Measurements from ENCODE around the gene C19orf25.

The C19orf25 gene

DNA sequence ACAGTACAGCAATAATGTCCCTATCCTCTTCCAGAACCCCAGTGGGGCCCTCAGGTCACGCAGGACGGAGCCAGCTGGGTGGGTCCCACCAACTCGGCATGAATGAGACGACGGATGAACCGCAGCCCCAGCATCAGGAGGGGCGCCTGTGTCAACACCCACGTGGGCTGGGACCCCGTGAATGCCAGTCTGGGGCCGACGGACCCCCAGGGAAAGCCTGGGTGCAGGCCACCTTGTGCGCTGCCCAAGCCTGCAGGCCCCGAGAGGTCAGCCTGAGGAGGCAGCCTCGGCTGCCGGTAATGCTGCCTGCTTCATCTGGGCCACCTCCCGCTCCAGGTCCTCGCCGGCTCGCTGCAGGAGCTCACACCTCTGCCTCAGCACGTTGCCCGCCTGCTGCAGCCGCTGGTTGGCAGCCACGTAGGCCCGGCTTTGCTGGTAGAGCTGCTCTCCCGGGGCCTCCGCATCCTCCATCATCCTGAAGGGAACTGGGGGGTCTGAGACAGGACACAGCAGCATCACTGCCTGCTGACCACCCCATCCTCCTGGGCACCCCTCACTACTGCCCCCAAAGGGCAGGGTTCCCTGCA is 4.2 kb downstream of the C19orf25 start:
- FAIRE-seq, result no peak

DNA sequence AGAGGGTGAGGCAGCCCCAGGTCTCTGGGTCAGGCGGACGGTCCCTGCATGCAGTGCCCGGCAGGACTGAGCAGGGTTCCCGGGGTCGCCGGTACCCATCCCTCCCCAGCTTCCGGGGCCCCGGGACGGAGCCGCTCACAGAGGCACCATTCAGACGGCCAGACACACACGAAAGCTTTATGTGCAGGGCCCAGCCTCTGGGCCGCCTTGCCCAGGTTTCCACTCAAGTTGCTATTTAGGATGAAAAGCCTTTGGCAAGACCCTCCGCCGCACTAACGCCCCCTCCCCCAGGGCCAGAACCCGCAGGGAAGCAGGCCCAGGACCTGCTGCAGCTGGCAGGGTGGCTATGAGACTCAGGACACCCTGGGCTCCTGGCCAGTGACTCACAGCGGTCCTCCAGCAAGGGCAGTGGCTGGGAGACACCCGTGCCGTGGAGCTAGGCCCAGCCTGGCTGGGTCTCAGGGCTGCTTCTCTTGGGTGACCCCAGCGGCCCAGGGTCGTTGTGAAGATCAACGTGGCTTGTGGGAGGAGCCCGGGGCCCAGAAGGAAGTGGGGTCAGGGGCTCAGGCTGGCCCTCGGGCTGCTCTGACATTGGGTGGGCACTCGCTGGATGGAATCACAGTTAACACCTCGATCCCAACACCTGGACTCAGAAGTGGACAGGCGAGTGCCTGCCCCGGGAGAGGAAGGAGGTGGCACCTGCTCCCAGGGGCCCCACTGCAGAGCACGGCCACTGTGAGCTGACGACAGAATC is 4.8 kb downstream of the C19orf25 start:
- no peak for FAIRE-seq

DNA sequence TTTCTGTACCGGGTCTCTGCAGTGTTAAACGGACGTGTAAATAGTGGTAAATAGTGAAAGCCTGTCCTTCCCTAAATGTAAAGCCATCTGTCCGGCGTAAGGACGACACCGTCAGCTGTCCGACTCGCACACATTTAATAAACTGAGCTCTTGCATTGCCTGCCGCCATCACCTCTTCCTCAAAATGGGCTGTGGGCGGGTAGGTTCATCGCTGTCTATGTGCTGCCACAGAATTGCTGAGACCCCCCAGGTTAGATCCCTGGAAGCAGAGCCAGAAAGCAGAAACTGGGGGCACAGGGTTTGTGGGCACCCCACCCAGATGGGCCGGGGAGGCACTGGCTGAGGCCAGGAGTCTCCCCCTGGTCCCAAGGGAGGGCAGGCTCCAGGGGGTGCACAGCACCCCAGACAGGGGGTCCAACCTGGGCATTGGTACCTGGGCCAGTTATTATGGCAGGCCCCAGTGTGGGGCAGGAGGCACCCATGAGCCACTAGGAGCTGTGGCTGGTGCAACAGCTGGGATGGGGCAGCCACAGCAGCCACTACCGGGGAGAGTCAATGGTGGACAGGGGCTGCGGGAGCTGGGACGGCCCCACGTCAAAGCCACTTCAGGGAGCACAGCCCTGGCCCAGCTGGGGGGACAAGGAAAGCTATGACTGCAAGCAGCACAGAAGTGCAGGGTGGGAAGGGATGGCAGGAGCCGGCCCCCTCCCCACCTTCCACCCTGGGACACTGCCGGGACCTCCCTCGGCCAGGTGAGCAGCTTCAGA is 5.7 kb downstream of the C19orf25 start:
- no peak for FAIRE-seq

DNA sequence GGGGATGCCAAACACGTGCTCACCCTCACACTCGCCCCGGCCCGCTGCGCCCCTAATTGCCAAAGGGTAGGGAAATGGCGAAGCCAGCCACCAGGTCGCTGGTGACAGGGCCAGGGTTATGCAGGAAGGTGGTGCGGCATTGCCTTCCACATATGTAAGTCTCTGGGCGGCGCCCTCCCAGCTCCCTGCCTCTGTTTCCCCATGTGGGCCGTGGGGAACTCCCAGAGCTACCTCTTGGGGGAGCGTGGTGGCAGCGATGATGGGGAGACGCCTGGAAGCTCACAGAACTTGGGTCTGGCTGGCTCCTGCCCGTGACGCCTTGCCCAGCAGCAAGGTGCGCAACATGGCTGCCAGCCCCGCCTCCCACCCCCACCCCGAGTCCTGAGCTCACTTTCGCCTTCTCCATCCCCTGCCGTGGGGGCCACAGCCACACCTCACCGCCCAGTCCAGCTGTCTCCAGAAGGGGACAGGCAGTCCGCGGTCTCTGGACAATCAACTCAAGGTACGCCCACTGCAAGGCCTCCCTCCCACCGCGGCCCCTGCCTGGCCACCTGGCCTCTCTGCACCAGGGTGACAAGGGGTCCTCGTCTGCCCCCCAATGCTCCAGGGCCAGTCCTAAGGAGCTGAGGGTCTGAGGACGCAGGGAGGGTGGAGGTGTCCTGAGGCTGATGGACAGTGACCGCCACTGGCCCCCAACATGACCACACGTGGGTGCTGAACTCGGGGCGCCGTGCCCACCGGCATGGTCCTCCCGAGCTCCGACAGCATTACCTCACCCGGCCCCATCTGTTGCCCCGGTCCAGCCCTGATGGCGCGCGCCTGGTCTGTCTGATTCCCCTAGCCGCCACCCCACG is 6.6 kb downstream of the C19orf25 start:
- no peak for FAIRE-seq

DNA sequence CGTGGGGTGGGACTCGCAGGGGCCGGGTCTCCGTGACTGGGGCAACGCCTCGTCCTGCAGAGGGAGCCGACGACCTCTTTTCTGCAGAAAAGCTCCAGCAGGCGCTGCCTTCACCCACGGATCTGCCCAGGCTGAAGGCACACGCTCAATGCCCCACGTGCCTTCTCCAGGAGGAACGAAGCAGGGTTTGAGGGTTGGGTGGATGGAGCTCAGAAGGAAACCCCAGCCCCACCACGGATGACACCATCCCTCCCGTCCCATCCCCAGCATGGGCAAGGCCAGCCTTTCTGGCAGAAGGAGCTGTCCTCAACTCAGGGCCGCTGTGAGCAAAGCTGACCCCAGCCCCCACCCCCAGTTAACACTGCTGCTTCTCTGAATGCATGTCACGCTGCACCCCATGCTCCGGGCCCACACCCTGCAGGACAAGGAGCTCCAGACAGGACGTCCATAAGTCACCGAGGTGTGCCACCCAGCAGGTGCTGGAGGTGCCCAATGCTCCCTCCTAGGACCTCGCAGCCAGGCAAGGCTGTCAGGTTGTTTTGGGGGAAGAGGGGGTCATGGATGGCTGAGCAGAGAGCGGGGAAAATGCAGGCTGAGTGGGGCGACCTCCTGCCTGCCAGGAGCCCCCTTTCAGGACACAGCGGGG is 7.4 kb downstream of the C19orf25 start:
- FAIRE-seq, result no peak

DNA sequence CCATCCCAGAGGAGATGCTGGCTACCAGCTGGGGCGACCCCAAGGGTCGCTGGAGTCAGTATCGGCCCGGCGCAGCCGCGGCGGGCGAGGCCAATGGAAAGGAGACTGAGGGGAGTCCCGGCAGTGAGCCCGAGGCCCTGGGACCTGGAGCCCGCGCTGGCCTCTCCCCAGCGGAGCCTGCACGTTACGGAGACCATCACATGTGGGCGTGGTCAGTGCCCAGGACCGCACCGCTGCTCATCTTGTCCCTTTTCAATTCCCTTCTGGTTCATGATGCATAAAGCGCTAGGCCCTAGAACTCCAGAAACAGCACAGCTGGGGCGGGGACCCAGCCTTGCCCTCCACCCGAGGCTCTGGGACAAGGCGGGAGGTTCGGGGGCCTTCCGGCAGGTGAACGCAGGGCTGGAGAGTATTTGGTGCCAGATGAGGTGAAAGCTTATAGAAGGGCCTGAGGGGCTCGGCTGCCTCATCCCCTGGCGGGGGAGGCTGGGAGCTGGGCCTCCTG is 8.0 kb downstream of the C19orf25 start:
- no peak for FAIRE-seq

DNA sequence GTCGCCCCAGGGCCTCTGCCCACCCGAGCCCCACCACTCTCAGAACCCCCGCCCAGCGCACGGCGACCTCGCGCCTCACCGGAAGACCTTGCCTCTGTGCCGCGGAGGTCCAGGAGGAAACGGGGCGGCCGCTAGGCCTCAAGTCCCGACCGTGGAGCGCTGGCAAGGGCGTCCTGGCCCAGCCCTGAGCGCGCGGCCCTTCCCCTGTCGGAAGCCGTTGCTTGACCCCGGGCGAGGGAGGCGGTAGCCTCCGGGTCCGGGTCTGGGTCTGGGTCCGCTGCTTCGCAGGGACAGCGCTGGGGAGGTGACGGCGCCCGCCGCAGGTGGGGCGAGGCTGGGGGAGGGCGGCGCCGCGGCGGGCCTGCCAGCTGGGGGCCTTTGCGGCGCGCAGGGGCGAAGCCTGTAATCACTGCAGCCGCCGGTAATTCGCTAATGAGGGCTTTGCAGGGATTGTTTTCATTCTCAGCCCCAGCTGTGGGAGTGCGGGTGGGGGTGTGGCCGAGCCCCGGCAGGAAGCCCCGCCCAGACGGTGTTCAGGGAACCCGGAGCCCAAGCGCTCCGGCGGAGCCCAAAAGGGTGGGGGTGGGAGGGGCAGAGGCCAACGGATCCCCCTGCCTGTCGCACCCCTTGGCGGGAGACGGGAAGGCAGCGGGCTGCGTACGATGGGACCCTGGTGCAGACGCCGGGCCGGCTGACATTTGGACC is 8.6 kb downstream of the C19orf25 start:
- FAIRE-seq, result no peak

DNA sequence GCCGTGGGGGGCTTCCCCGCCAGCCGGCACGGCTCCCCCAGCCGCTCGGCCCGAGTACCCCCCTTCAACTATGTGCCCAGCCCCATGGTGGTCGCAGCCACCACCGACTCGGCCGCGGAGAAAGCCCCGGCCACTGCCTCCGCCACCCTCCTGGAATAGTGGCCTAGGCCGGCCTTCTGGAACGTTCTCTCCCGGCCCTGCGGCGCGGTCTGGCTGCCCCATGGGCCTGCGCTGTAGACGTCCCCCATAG is 9.0 kb downstream of the C19orf25 start:
- no peak for FAIRE-seq

DNA sequence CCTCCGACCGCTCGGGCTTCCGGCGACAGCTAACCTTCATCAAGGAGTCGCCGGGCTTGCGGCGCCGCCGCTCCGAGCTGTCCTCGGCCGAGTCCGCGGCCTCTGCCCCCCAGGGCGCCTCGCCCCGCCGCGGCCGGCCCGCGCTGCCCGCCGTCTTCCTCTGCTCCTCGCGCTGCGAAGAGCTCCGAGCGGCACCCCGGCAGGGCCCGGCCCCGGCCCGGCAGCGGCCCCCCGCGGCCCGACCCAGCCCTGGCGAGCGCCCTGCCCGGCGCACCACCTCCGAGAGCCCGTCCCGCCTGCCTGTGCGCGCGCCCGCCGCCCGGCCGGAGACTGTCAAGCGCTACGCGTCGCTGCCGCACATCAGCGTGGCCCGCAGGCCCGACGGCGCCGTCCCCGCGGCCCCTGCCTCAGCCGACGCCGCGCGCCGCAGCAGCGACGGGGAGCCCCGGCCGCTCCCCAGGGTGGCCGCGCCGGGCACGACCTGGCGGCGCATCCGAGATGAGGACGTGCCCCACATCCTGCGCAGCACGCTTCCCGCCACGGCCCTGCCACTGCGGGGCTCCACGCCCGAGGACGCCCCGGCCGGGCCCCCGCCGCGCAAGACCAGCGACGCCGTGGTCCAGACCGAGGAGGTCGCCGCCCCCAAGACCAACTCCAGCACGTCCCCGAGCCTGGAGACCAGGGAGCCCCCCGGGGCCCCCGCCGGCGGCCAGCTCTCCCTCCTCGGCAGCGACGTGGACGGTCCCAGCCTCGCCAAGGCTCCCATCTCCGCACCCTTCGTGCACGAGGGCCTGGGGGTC is 9.6 kb downstream of the C19orf25 start:
- FAIRE-seq, result no peak

DNA sequence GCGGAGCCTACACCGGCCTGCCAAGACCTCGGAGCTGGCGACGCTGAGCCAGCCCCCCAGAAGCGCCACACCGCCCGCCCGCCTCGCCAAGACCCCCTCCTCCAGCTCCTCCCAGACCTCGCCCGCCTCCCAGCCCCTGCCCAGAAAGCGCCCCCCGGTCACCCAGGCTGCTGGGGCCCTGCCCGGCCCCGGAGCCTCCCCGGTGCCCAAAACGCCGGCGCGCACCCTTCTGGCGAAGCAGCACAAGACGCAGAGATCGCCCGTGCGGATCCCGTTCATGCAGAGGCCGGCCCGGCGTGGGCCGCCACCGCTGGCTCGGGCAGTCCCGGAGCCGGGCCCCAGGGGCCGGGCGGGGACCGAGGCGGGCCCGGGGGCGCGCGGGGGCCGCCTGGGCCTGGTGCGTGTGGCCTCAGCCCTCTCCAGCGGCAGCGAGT is 10.2 kb downstream of the C19orf25 start:
- no peak for FAIRE-seq

DNA sequence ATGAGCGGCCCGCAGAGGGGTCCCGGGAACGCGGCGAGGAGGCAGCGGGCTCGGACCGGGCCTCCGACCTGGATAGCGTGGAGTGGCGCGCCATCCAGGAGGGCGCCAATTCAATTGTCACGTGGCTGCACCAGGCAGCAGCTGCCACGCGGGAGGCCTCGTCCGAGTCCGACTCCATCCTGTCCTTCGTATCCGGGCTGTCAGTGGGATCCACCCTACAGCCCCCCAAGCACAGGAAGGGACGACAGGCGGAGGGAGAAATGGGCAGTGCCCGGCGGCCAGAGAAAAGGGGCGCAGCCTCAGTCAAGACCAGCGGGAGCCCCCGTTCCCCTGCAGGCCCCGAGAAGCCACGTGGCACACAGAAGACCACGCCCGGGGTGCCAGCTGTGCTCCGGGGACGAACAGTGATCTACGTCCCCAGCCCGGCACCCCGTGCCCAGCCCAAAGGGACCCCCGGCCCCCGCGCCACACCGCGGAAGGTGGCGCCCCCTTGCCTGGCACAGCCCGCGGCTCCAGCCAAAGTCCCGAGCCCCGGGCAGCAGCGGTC is 10.7 kb downstream of the C19orf25 start:
- no peak for FAIRE-seq

DNA sequence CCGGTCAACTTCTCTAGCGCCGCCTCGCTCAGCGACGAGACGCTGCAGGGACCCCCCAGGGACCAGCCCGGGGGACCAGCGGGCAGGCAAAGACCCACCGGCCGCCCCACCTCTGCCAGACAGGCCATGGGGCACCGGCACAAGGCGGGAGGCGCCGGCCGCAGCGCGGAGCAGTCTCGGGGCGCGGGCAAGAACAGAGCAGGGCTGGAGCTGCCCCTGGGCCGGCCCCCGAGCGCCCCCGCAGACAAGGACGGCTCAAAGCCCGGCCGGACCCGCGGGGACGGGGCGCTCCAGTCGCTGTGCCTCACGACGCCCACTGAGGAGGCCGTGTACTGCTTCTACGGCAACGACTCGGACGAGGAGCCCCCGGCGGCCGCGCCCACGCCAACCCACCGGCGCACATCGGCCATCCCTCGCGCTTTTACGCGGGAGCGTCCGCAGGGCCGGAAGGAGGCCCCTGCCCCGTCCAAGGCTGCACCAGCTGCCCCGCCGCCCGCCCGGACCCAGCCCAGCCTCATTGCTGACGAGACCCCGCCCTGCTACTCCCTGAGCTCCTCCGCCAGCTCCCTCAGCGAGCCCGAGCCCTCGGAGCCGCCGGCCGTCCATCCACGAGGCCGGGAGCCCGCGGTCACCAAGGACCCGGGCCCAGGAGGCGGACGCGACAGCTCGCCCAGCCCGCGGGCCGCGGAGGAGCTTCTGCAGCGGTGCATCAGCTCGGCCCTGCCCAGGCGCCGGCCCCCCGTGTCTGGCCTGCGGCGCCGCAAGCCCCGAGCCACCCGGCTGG is 11.3 kb downstream of the C19orf25 start:
- FAIRE-seq, result no peak

DNA sequence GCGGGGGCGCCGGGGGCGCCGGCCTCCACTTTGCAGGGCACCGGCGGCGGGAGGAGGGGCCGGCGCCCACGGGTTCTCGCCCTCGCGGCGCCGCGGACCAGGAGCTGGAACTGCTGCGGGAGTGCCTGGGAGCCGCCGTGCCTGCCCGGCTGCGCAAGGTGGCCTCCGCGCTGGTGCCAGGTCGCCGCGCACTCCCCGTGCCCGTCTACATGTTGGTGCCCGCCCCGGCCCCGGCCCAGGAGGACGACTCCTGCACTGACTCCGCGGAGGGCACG is 11.9 kb downstream of the C19orf25 start:
- FAIRE-seq, result no peak

DNA sequence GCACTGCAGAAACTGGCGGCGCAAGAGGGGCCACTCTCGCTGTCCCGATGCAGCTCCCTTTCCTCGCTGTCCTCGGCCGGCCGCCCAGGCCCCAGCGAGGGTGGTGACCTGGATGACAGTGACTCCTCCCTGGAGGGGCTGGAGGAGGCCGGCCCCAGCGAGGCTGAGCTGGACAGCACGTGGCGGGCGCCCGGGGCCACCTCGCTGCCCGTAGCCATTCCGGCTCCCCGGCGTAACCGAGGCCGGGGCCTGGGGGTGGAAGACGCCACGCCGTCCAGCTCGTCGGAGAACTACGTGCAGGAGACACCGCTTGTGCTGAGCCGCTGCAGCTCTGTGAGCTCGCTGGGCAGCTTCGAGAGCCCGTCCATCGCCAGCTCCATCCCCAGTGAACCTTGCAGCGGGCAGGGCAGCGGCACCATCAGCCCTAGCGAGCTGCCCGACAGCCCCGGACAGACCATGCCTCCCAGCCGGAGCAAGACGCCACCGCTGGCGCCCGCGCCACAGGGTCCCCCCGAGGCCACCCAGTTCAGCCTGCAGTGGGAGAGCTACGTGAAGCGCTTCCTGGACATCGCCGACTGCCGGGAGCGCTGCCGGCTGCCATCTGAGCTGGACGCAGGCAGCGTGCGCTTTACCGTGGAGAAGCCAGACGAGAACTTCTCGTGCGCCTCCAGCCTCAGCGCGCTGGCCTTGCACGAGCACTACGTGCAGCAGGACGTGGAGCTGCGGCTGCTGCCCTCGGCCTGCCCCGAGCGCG is 12.4 kb downstream of the C19orf25 start:
- no peak for FAIRE-seq

DNA sequence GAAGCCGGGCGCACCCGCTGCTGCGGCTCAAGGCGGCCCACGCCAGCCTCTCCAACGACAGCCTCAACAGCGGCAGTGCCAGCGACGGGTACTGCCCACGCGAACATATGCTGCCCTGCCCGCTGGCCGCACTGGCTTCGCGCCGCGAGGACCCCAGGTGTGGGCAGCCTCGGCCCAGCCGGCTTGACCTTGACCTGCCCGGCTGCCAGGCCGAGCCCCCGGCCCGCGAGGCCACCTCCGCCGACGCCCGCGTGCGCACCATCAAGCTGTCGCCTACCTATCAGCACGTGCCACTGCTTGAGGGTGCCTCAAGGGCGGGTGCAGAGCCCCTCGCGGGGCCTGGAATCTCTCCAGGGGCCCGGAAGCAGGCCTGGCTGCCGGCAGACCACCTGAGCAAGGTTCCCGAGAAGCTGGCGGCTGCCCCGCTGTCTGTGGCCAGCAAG is 13.0 kb downstream of the C19orf25 start:
- FAIRE-seq, result no peak

DNA sequence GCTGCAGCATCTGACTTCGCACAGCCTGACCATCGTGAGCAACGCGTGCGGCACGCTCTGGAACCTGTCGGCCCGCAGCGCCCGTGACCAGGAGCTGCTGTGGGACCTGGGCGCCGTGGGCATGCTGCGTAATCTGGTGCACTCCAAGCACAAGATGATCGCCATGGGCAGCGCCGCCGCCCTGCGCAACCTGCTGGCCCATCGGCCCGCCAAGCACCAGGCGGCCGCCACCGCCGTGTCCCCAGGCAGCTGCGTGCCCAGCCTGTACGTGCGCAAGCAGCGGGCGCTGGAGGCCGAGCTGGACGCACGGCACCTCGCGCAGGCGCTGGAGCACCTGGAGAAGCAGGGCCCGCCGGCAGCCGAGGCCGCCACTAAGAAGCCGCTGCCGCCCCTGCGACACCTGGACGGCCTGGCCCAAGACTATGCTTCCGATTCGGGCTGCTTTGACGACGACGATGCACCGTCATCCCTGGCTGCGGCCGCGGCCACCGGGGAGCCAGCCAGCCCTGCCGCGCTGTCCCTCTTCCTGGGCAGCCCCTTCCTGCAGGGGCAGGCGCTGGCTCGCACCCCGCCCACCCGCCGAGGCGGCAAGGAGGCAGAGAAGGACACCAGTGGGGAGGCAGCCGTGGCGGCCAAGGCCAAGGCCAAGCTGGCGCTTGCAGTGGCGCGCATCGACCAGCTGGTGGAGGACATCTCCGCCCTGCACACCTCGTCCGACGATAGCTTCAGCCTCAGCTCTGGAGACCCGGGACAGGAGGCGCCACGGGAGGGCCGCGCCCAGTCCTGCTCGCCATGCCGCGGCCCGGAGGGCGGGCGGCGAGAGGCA is 13.6 kb downstream of the C19orf25 start:
- no peak for FAIRE-seq

DNA sequence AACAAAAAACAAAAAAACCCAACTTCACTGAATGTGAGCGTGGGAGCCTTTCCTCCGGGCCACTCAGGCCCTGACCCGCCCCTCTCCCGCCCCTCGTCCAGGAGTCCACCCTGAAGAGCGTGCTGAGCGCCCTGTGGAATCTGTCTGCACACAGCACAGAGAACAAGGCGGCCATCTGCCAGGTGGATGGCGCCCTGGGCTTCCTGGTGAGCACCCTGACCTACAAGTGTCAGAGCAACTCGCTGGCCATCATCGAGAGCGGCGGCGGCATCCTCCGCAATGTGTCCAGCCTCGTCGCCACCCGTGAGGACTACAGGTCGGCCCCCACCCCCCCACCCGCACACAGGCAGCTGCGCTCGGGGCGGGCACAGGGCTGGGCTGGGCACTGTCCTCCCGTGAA is 17.2 kb downstream of the C19orf25 start:
- no peak for FAIRE-seq
